MG63 (cell line): ENCODE measurements around the gene NOD1. TPM values are rescaled to one million over a fixed set of nuclear protein-coding genes. Genes with fewer than 3 reads are reported as not detected.
A peak's percentile ranks its signal among the peaks of the same experiment; 100 is the strongest.

Experiments
- DNase-seq: peaks from one replicate; pipeline ENCODE4 v3.0.0-alpha.2; 2020
- H3K27me3 ChIP-seq: fragments of 250-450 bp; sonication (Bioruptor Pico); 2 replicates; pipeline ENCODE4 v1.5.1; 2020; ENCODE audit warnings: mild to moderate bottlenecking, moderate library complexity
- H3K36me3 ChIP-seq: fragments of 250-450 bp; sonication (Bioruptor Pico); 2 replicates; pipeline ENCODE4 v1.5.1; 2020; ENCODE audit warnings: mild to moderate bottlenecking, moderate library complexity
- H3K4me3 ChIP-seq: fragments of 250-450 bp; sonication (Bioruptor Pico); 2 replicates; pipeline ENCODE4 v1.5.1; 2020; ENCODE audit warnings: mild to moderate bottlenecking, moderate library complexity
- H3K9me3 ChIP-seq: fragments of 250-450 bp; sonication (Bioruptor Pico); 2 replicates; pipeline ENCODE4 v1.5.1; 2020; ENCODE audit warnings: mild to moderate bottlenecking, moderate library complexity
- total RNA-seq: library from RNA; depleted of rRNA; stranded (reverse); fragments of >200 nt; shearing (Covaris generic); gene quantifications from 2 replicates; pipeline ENCODE4 v1.2.3, GENCODE V29; 2014; ENCODE audit warnings: low replicate concordance

The NOD1 gene
- total RNA-seq, 1 experiment from 2014 or later: 2.5 TPM

- no peak overlapping the region for H3K4me3 ChIP-seq
- no peak for DNase-seq
- H3K36me3 ChIP-seq: peaks cover 2% of the 10 kb centered on the region; the same call in 1 of the 2 replicates
- no peaks in the 10 kb centered on the region for H3K27me3 ChIP-seq
- no peaks in the 10 kb centered on the region for H3K9me3 ChIP-seq
These were observed 14.3 kb downstream of the NOD1 start for GRCh38 chr7:30464231-30464671.

- H3K27me3 ChIP-seq: no peaks in the 10 kb centered on the region
- H3K4me3 ChIP-seq: no peak overlapping the region
- H3K36me3 ChIP-seq: peaks cover 2% of the 10 kb centered on the region; the same call in 1 of the 2 replicates
- H3K9me3 ChIP-seq: no peaks in the 10 kb centered on the region
- DNase-seq: no peak
These were observed 15.0 kb downstream of the NOD1 start for GRCh38 chr7:30463405-30464145.

GRCh38 chr7:30462179-30462578, 16.4 kb downstream of the NOD1 start:
- no peaks in the 10 kb centered on the region for H3K27me3 ChIP-seq
- DNase-seq: no peak
- 0 out of 2 replicates have a peak, but pooled peaks cover 2% of the 10 kb centered on the region for H3K36me3 ChIP-seq
- no peak overlapping the region for H3K4me3 ChIP-seq
- no peaks in the 10 kb centered on the region for H3K9me3 ChIP-seq

- Histone ChIP-seq H3K9me3 (no peaks in the 10 kb centered on the region), H3K36me3 (peaks cover 8% of the 10 kb centered on the region; the same call in 1 of the 2 replicates), H3K27me3 (no peaks in the 10 kb centered on the region), H3K4me3 (no peak overlapping the region)
- DNase-seq: no peak
These were observed 18.3 kb downstream of the NOD1 start for GRCh38 chr7:30460246-30460633.

- peaks cover 8% of the 10 kb centered on the region; the same call in 1 of the 2 replicates for H3K36me3 ChIP-seq
- no peaks in the 10 kb centered on the region for H3K27me3 ChIP-seq
- H3K9me3 ChIP-seq: no peaks in the 10 kb centered on the region
- DNase-seq: peak; percentile 83
- peak overlapping the region; percentile 3; the same call in 1 of the 2 replicates for H3K4me3 ChIP-seq
These were observed 18.9 kb downstream of the NOD1 start for GRCh38 chr7:30459591-30460245.

GRCh38 chr7:30458311-30458710, 20.3 kb downstream of the NOD1 start:
- no peak for DNase-seq
- Histone ChIP-seq H3K36me3 (peaks cover 8% of the 10 kb centered on the region), H3K27me3 (no peaks in the 10 kb centered on the region), H3K9me3 (no peaks in the 10 kb centered on the region), H3K4me3 (no peak overlapping the region)

- H3K4me3 ChIP-seq: no peak overlapping the region
- H3K9me3 ChIP-seq: no peaks in the 10 kb centered on the region
- H3K27me3 ChIP-seq: no peaks in the 10 kb centered on the region
- peaks cover 6% of the 10 kb centered on the region for H3K36me3 ChIP-seq
- DNase-seq: no peak
These were observed 24.7 kb downstream of the NOD1 start for GRCh38 chr7:30453921-30454320.

- H3K4me3 ChIP-seq: no peak overlapping the region
- DNase-seq: no peak
- H3K36me3 ChIP-seq: peaks cover 6% of the 10 kb centered on the region
- H3K27me3 ChIP-seq: no peaks in the 10 kb centered on the region
- no peaks in the 10 kb centered on the region for H3K9me3 ChIP-seq
These were observed 25.6 kb downstream of the NOD1 start for GRCh38 chr7:30453016-30453415.

- H3K9me3 ChIP-seq: no peaks in the 10 kb centered on the region
- no peak overlapping the region for H3K4me3 ChIP-seq
- no peak for DNase-seq
- no peaks in the 10 kb centered on the region for H3K27me3 ChIP-seq
- peaks cover 6% of the 10 kb centered on the region for H3K36me3 ChIP-seq
These were observed 26.2 kb downstream of the NOD1 start for GRCh38 chr7:30452280-30452930.

- Histone ChIP-seq H3K4me3 (no peak overlapping the region), H3K27me3 (no peaks in the 10 kb centered on the region), H3K36me3 (peaks cover 6% of the 10 kb centered on the region), H3K9me3 (no peaks in the 10 kb centered on the region)
- DNase-seq: no peak
These were observed 26.9 kb downstream of the NOD1 start for GRCh38 chr7:30451539-30452279.

- no peak overlapping the region for H3K4me3 ChIP-seq
- no peaks in the 10 kb centered on the region for H3K27me3 ChIP-seq
- peaks cover 6% of the 10 kb centered on the region for H3K36me3 ChIP-seq
- no peak for DNase-seq
- no peaks in the 10 kb centered on the region for H3K9me3 ChIP-seq
These were observed 27.5 kb downstream of the NOD1 start for GRCh38 chr7:30450983-30451497.

- Histone ChIP-seq H3K36me3 (peaks cover under 1% of the 10 kb centered on the region), H3K27me3 (no peaks in the 10 kb centered on the region), H3K9me3 (no peaks in the 10 kb centered on the region), H3K4me3 (no peak overlapping the region)
- no peak for DNase-seq
These were observed 28.2 kb downstream of the NOD1 start for GRCh38 chr7:30450240-30450982.

- H3K27me3 ChIP-seq: no peaks in the 10 kb centered on the region
- no peak overlapping the region for H3K4me3 ChIP-seq
- DNase-seq: no peak
- peaks cover 3% of the 10 kb centered on the region; the same call in 1 of the 2 replicates for H3K36me3 ChIP-seq
- H3K9me3 ChIP-seq: no peaks in the 10 kb centered on the region
These were observed 30.0 kb downstream of the NOD1 start for GRCh38 chr7:30448461-30449189.

- no peak overlapping the region for H3K4me3 ChIP-seq
- H3K36me3 ChIP-seq: peaks cover 3% of the 10 kb centered on the region; the same call in 1 of the 2 replicates
- DNase-seq: no peak
- no peaks in the 10 kb centered on the region for H3K27me3 ChIP-seq
- no peaks in the 10 kb centered on the region for H3K9me3 ChIP-seq
These were observed 31.1 kb downstream of the NOD1 start for GRCh38 chr7:30447466-30447865.

- no peak for DNase-seq
These were observed 32.3 kb downstream of the NOD1 start for GRCh38 chr7:30446266-30446665.

More at GRCh38 chr7:30446266-30446665, 32.3 kb downstream of the NOD1 start:
- H3K9me3 ChIP-seq: no peaks in the 10 kb centered on the region
- H3K4me3 ChIP-seq: no peak overlapping the region
- H3K27me3 ChIP-seq: no peaks in the 10 kb centered on the region
- peaks cover 3% of the 10 kb centered on the region; the same call in 1 of the 2 replicates for H3K36me3 ChIP-seq
